Measurements from ENCODE around the gene SPPL3. TPM values are rescaled to one million over a fixed set of nuclear protein-coding genes. Genes with fewer than 3 reads are reported as not detected.

SPPL3 gene
- total and polyA plus RNA-seq, 2 experiments from 2014 or later, result 10.9 to 27.8 TPM

DNA sequence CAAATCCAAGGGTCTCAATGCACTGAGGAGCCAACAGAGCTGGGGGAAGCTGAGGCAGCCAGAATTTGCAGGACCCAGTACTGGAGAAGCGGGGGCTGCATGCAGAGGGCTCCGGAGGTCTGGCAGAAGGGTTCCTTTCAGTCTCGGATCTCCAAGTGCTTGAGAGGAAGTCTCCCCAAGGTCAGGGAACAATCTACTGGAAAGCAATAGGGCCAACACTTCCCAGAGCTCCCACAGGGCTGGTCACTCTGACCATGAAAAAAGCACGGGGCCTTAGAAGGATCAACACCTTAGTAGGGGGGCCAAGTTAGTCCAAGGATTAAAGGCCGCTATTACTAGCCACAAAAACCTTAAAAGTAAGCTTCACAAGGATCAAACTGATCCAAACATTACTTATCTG lies 31.7 kb downstream of the SPPL3 start (continued):
- TF ChIP-seq ZNF462 (CRISPR knock-in tag; IDR thresholded peaks at IDR 0.05), result no peak

GRCh38 chr12:120870415-120870814 lies 33.7 kb downstream of the SPPL3 start:
- Histone ChIP-seq H2AFZ (no peak overlapping the region), H3K9me2 (ENCODE audit: insufficient read depth) (no peaks in the 10 kb centered on the region), H4K20me1 (replicated peaks; ENCODE audit: insufficient read depth) (peaks cover 2% of the 10 kb centered on the region), H3K27ac (ENCODE audit: low read depth) (no peak overlapping the region), H3K4me2 (no peak overlapping the region), H3K4me1 (ENCODE audit: insufficient read depth) (no peaks in the 10 kb centered on the region), H3K79me2 (replicated peaks; ENCODE audit: insufficient read depth) (peaks cover 87% of the 10 kb centered on the region), H3K36me3 (ENCODE audit: insufficient read depth) (no peaks in the 10 kb centered on the region; the same call in 1 of the 2 replicates), H3K4me3 (no peak overlapping the region), H3F3A (replicated peaks; ENCODE audit: low read depth) (no peaks in the 10 kb centered on the region), H3K27me3 (ENCODE audit: insufficient read depth) (no peaks in the 10 kb centered on the region)
- no peak overlapping the region for H3K27ac Mint-ChIP-seq
- H3K9me3 Mint-ChIP-seq, result no peaks in the 10 kb centered on the region; the same call in 2 of the 3 replicates
- H3K27me3 Mint-ChIP-seq (ENCODE audit: insufficient read depth, low read depth, poor library complexity), result no peaks in the 10 kb centered on the region
- peaks cover 14% of the 10 kb centered on the region; the same call in 2 of the 3 replicates for H3K4me1 Mint-ChIP-seq
- ATAC-seq (no peak), DNase-seq (ENCODE audit: low spot score) (no peak)
- no peak overlapping the region for H3K4me3 Mint-ChIP-seq
- peaks cover 2% of the 10 kb centered on the region; the same call in 2 of the 3 replicates for H3K36me3 Mint-ChIP-seq (ENCODE audit: low read depth)
- TF ChIP-seq STAT1 (IDR thresholded peaks at IDR 0.05; ENCODE audit: unreplicated experiment) (no peak), CTCF (conservative IDR thresholded peaks at IDR 0.05; ENCODE audit: low read depth in 2 of 2) (no peak), EZH2phosphoT487 (IDR thresholded peaks at IDR 0.05; ENCODE audit: unreplicated experiment) (no peak), ZNF462 (CRISPR knock-in tag; IDR thresholded peaks at IDR 0.05) (no peak), ZNF331 (CRISPR knock-in tag; IDR thresholded peaks at IDR 0.05; ENCODE audit: low read depth) (no peak)
- TF ChIP-seq, protein P1, sequence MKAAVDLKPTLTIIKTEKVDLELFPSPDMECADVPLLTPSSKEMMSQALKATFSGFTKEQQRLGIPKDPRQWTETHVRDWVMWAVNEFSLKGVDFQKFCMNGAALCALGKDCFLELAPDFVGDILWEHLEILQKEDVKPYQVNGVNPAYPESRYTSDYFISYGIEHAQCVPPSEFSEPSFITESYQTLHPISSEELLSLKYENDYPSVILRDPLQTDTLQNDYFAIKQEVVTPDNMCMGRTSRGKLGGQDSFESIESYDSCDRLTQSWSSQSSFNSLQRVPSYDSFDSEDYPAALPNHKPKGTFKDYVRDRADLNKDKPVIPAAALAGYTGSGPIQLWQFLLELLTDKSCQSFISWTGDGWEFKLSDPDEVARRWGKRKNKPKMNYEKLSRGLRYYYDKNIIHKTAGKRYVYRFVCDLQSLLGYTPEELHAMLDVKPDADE (IDR thresholded peaks at IDR 0.05), result no peak

All from GM23338 (cell line).